Astrocyte (in vitro differentiated cells and primary cell): ENCODE results near the gene ENSA.

ENCODE experiments used
- CTCF ChIP-seq: IDR thresholded peaks from 2 replicates; pipeline ENCODE4 v1.5.1; 2011; ENCODE audit warnings: low read depth, mild to moderate bottlenecking, inconsistent platforms, low read length, moderate library complexity; ENCODE audit not compliant: insufficient read depth
- EZH2 ChIP-seq: IDR thresholded peaks from 2 replicates; pipeline ENCODE4 v1.6.1; 2012; ENCODE audit warnings: mild to moderate bottlenecking, low read length, inconsistent platforms; ENCODE audit not compliant: insufficient read depth

GRCh38 chr1:150576794-150577556, 52.4 kb downstream of the ENSA start:
- no peak for TF ChIP-seq CTCF
- TF ChIP-seq EZH2 = no peak
